Measurements from ENCODE around the gene HIVEP3. TPM values are rescaled to one million over a fixed set of nuclear protein-coding genes. Genes with fewer than 3 reads are reported as not detected.

The HIVEP3 gene
- total RNA-seq, 1 donor from 2014 or later: 3.6 TPM

DNA sequence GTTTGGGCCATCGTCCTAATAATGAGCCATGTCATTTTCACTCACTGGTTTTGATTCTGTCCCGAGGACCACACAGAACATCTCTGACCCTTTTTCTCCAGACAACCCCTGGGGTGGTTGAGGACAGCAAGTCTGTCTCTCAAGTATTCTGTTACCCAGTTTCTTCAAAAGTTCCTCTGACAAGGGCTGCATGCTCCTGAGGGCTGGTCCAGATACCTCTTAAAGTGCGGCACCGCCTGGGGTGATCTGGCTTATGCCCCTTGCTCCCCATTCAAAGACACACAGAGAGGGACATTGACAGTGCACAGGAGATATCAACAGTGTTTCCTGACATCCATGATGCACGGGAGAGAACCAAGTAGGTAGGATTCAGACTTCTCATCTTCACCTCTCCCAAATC, 301.4 kb downstream of the HIVEP3 start:
- Mint-ChIP-seq H3K4me3 (ENCODE audit: unreplicated experiment) (no peak overlapping the region), H3K27me3 (ENCODE audit: low read depth) (no peaks in the 10 kb centered on the region), H3K27ac (ENCODE audit: unreplicated experiment) (no peak overlapping the region), H3K9me3 (ENCODE audit: low read depth) (no peaks in the 10 kb centered on the region), H3K4me1 (ENCODE audit: low read depth) (peaks cover 15% of the 10 kb centered on the region), H3K36me3 (ENCODE audit: low read depth) (peaks cover 1% of the 10 kb centered on the region)
- TF ChIP-seq, protein P1, sequence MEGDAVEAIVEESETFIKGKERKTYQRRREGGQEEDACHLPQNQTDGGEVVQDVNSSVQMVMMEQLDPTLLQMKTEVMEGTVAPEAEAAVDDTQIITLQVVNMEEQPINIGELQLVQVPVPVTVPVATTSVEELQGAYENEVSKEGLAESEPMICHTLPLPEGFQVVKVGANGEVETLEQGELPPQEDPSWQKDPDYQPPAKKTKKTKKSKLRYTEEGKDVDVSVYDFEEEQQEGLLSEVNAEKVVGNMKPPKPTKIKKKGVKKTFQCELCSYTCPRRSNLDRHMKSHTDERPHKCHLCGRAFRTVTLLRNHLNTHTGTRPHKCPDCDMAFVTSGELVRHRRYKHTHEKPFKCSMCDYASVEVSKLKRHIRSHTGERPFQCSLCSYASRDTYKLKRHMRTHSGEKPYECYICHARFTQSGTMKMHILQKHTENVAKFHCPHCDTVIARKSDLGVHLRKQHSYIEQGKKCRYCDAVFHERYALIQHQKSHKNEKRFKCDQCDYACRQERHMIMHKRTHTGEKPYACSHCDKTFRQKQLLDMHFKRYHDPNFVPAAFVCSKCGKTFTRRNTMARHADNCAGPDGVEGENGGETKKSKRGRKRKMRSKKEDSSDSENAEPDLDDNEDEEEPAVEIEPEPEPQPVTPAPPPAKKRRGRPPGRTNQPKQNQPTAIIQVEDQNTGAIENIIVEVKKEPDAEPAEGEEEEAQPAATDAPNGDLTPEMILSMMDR (IDR thresholded peaks at IDR 0.05): no peak
- no peak for DNase-seq (ENCODE audit: low spot score)

DNA sequence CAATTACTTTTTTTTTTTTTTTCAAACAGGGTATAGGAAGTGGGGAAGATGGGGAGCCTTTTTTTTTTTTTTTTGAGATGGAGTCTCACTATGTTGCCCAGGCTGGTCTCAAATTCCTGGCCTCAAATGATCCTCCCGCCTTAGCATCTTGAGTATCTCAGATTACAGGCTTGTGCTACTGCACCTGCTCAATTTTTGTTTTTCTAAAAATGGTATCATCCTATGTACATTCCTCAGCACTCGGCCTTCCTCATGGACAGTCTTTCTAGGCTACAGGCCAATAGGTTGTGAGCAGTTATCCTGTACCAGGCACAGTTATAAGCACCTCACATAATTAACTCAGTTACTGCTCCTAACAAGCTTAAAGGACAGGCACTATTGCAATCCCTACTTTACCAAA, 302.2 kb downstream of the HIVEP3 start:
- Mint-ChIP-seq H3K36me3 (ENCODE audit: low read depth) (peaks cover 1% of the 10 kb centered on the region), H3K27me3 (ENCODE audit: low read depth) (no peaks in the 10 kb centered on the region), H3K27ac (ENCODE audit: unreplicated experiment) (no peak overlapping the region), H3K4me3 (ENCODE audit: unreplicated experiment) (no peak overlapping the region), H3K4me1 (ENCODE audit: low read depth) (peaks cover 8% of the 10 kb centered on the region), H3K9me3 (ENCODE audit: low read depth) (no peaks in the 10 kb centered on the region)
- DNase-seq (ENCODE audit: low spot score): no peak
- TF ChIP-seq, protein P1 (IDR thresholded peaks at IDR 0.05): no peak

DNA sequence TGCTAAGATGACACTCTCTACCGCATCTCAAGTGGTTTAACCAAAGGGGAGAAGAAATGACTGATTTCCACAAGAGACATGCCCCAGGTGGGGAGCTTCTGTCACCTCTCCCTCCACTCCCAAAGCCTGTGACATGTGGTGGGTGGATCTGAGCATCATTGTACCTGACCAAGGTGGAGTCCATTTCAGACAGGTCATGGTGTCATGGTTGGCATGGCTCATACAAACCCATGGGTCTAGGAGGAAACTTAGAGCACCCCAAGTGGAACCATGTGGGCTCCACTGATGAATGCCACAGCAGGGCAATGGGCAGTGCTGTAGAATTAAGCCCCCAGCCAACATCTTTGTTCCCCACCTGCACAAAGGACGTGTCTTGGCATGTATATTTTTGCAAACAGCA, 302.7 kb downstream of the HIVEP3 start:
- TF ChIP-seq, protein P1 (IDR thresholded peaks at IDR 0.05): no peak
- peaks cover 8% of the 10 kb centered on the region for H3K4me1 Mint-ChIP-seq (ENCODE audit: low read depth)
- H3K9me3 Mint-ChIP-seq (ENCODE audit: low read depth): no peaks in the 10 kb centered on the region
- no peak overlapping the region for H3K4me3 Mint-ChIP-seq (ENCODE audit: unreplicated experiment)
- H3K27ac Mint-ChIP-seq (ENCODE audit: unreplicated experiment): no peak overlapping the region
- no peaks in the 10 kb centered on the region for H3K27me3 Mint-ChIP-seq (ENCODE audit: low read depth)
- DNase-seq (ENCODE audit: low spot score): no peak
- H3K36me3 Mint-ChIP-seq (ENCODE audit: low read depth): peaks cover 1% of the 10 kb centered on the region

DNA sequence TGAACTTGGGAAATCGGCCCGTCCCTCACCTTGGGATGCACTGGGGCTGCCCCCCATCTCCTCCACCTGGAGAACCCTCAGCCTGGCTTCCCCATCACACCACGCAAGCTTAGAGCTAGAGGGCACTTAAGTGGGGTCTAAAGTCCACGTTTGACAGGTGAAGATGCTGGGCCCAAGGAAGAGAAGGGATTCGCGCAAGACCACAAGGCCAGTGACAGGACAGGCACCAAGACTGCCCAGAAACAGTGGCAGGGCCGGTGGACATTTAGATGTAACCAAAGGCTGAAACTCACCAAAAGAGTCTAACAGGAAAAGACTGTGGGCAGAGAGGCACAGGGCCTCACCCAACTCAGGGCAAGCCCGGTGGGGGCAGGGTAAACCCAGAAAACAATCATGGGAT, 303.4 kb downstream of the HIVEP3 start:
- H3K9me3 Mint-ChIP-seq (ENCODE audit: low read depth): no peaks in the 10 kb centered on the region
- DNase-seq (ENCODE audit: low spot score): no peak
- no peak overlapping the region for H3K27ac Mint-ChIP-seq (ENCODE audit: unreplicated experiment)
- TF ChIP-seq, protein P1 (IDR thresholded peaks at IDR 0.05): no peak
- no peak overlapping the region for H3K4me3 Mint-ChIP-seq (ENCODE audit: unreplicated experiment)
- H3K27me3 Mint-ChIP-seq (ENCODE audit: low read depth): no peaks in the 10 kb centered on the region
- peaks cover 1% of the 10 kb centered on the region for H3K36me3 Mint-ChIP-seq (ENCODE audit: low read depth)
- H3K4me1 Mint-ChIP-seq (ENCODE audit: low read depth): peaks cover 8% of the 10 kb centered on the region

DNA sequence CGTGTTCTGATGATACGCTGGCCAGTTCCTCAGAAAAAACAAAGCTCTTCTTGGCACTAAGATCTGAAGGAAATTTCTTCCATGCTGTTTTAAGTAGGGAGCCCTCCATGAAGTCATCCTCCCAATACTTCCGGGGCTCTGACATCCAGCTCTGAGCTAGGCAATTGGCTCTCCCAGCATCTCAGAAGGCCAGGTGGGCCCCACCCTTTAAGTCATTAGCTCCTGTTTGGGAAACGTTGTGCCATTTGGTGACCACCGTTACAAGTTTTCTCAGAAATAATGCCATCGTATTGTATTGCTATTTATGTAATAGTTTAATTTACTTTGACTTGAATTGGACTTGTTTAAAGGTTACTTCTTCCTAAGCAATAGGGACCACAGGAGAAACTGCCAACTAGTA, 303.9 kb downstream of the HIVEP3 start:
- peaks cover 1% of the 10 kb centered on the region for H3K36me3 Mint-ChIP-seq (ENCODE audit: low read depth)
- TF ChIP-seq, protein P1 (IDR thresholded peaks at IDR 0.05): no peak
- DNase-seq (ENCODE audit: low spot score): no peak
- H3K4me3 Mint-ChIP-seq (ENCODE audit: unreplicated experiment): no peak overlapping the region
- H3K9me3 Mint-ChIP-seq (ENCODE audit: low read depth): no peaks in the 10 kb centered on the region
- no peak overlapping the region for H3K27ac Mint-ChIP-seq (ENCODE audit: unreplicated experiment)
- no peaks in the 10 kb centered on the region for H3K27me3 Mint-ChIP-seq (ENCODE audit: low read depth)
- peaks cover 8% of the 10 kb centered on the region for H3K4me1 Mint-ChIP-seq (ENCODE audit: low read depth)

All from chondrocyte (in vitro differentiated cells).